Keratinocyte (primary cell): ENCODE data around the gene UTF1. TPM values are rescaled to one million over a fixed set of nuclear protein-coding genes. Genes with fewer than 3 reads are reported as not detected.

Experiments
- DNase-seq: peaks from one replicate; pipeline ENCODE4 v3.0.0-alpha.2; 2011; ENCODE audit warnings: low read depth, missing footprints, low spot score
- FAIRE-seq: peaks from 2 replicates; lab custom pipeline; 2011; peaks lifted over from hg19 to GRCh38; lab: Jason Lieb, UNC
- H2AFZ ChIP-seq: 2 replicates; pipeline ENCODE4 v1.6.0; 2012; ENCODE audit warnings: low read length, control low read depth, inconsistent platforms; ENCODE audit not compliant: control insufficient read depth
- H3K27ac ChIP-seq: 2 replicates; pipeline ENCODE4 v1.5.1; 2011; ENCODE audit warnings: low read length; ENCODE audit not compliant: control insufficient read depth, insufficient read depth
- H3K27me3 ChIP-seq: 3 replicates; pipeline ENCODE4 v1.6.0; 2011; ENCODE audit warnings: low read length; ENCODE audit not compliant: control insufficient read depth, insufficient read depth; ENCODE audit errors: extremely low read depth
- H3K36me3 ChIP-seq, 2 experiments: 2 replicates in 1 of 2; 3 replicates in 1 of 2; pipeline ENCODE4 v1.5.1; 2011; ENCODE audit warnings: low read length in 2 of 2, mild to moderate bottlenecking in 1 of 2; ENCODE audit not compliant: control insufficient read depth in 2 of 2, insufficient read depth in 2 of 2; ENCODE audit errors: extremely low read depth in 1 of 2
- H3K4me1 ChIP-seq: 3 replicates; pipeline ENCODE4 v1.5.1; 2011; ENCODE audit warnings: low read length; ENCODE audit not compliant: control insufficient read depth, insufficient read depth; ENCODE audit errors: extremely low read depth
- H3K4me2 ChIP-seq: 3 replicates; pipeline ENCODE4 v1.6.0; 2011; ENCODE audit warnings: low read depth, low read length; ENCODE audit not compliant: control insufficient read depth, insufficient read depth; ENCODE audit errors: extremely low read depth
- H3K4me3 ChIP-seq, 3 experiments: fragments of 200-600 bp in 1 of 3; sonication (generic) in 1 of 3; 2 replicates in 2 of 3; 3 replicates in 1 of 3; pipeline ENCODE4 v1.5.1; 2011 to 2016; ENCODE audit warnings: low read length in 3 of 3, mild to moderate bottlenecking in 3 of 3, control low read depth in 2 of 3, inconsistent platforms in 1 of 3, low read depth in 1 of 3, mixed read lengths in 1 of 3, mixed run types in 1 of 3, moderate library complexity in 1 of 3; ENCODE audit not compliant: control insufficient read depth in 2 of 3, insufficient read depth in 2 of 3; ENCODE audit errors: extremely low read depth in 1 of 3
- H3K79me2 ChIP-seq: 2 replicates; pipeline ENCODE4 v1.6.0; 2012; ENCODE audit warnings: low read length; ENCODE audit not compliant: control insufficient read depth, insufficient read depth
- H3K9ac ChIP-seq: 3 replicates; pipeline ENCODE4 v1.6.0; 2011; ENCODE audit warnings: low read length; ENCODE audit not compliant: control insufficient read depth, insufficient read depth; ENCODE audit errors: extremely low read depth
- H3K9me1 ChIP-seq: 3 replicates; pipeline ENCODE4 v1.6.0; 2011; ENCODE audit warnings: low read length; ENCODE audit not compliant: control insufficient read depth, insufficient read depth; ENCODE audit errors: extremely low read depth
- H3K9me3 ChIP-seq: 2 replicates; pipeline ENCODE4 v1.5.1; 2012; ENCODE audit warnings: low read depth, low read length; ENCODE audit not compliant: control insufficient read depth
- H4K20me1 ChIP-seq: 3 replicates; pipeline ENCODE4 v1.6.0; 2011; ENCODE audit warnings: low read length; ENCODE audit not compliant: control insufficient read depth, insufficient read depth; ENCODE audit errors: extremely low read depth
- EZH2 ChIP-seq: IDR thresholded peaks from one replicate; pipeline ENCODE4 v1.6.1; 2012; ENCODE audit warnings: inconsistent platforms, mild to moderate bottlenecking, low read length, moderate library complexity
- dilution Hi-C: fragments of 300-500 bp; cut with MboI; formaldehyde crosslinking; loops from one replicate; pipeline ENCODE4 v1.7.0; 2020; ENCODE audit warnings: low sequenced_read_pairs; ENCODE audit not compliant: extremely low pct_ligation_motif_present
- polyA plus RNA-seq, 5 experiments: library from polyadenylated mRNA; depleted of rRNA in 3 of 5; stranded (reverse) in 3 of 5; stranded (forward) in 1 of 5; unstranded in 1 of 5; fragments of >200 nt; gene quantifications; 1 replicate in 1 of 5; 2 replicates in 3 of 5; 3 replicates in 1 of 5; pipeline versions ENCODE4 v1.2.1 to v1.2.3, GENCODE V29; 2011 to 2012; ENCODE audit warnings: missing spikeins in 2 of 5, low read depth in 1 of 5, low replicate concordance in 1 of 5
- TF ChIP-seq, protein P1 (sequence below), 3 experiments: IDR thresholded peaks in 1 of 3; conservative IDR thresholded peaks in 1 of 3; optimal IDR thresholded peaks in 1 of 3; 2 replicates in 2 of 3; 3 replicates in 1 of 3; pipeline versions ENCODE3 to v1.5.1; 2011; ENCODE audit warnings: low read length in 3 of 3, mild to moderate bottlenecking in 3 of 3, moderate library complexity in 2 of 3, control low read depth in 1 of 3, inconsistent platforms in 1 of 3; ENCODE audit not compliant: insufficient read depth in 2 of 3; ENCODE audit errors: extremely low read depth in 1 of 3

The UTF1 gene
- polyA plus RNA-seq, 1 donor (not counting 4 experiments of a cell fraction or from before 2014, with no cell fraction given): not detected

DNA sequence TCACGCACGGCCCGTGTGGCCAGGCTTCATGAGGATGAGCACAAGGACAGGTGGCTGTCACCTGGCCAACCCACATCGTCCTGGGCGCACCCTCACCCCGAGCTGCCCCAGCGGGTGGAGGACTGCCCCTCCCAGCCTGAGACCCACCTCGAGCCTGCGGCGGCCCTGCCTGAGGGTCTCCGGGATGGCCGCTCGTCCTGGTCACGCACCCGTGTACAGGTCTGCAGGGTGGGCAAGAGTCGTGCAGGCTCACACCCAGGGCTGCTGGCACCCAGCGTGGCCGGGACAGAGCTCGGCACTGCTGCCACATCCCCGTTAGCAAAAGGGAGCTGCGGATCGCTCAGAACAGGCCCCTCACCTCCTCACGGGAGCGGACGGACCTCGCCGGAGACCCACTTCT, 14.4 kb upstream of the UTF1 start:
- no peak overlapping the region for H3K27ac ChIP-seq
- no peaks in the 10 kb centered on the region for H3K4me1 ChIP-seq
- no peaks in the 10 kb centered on the region for H3K36me3 ChIP-seq
- H3K9ac ChIP-seq: no peak overlapping the region
- TF ChIP-seq, protein P1, sequence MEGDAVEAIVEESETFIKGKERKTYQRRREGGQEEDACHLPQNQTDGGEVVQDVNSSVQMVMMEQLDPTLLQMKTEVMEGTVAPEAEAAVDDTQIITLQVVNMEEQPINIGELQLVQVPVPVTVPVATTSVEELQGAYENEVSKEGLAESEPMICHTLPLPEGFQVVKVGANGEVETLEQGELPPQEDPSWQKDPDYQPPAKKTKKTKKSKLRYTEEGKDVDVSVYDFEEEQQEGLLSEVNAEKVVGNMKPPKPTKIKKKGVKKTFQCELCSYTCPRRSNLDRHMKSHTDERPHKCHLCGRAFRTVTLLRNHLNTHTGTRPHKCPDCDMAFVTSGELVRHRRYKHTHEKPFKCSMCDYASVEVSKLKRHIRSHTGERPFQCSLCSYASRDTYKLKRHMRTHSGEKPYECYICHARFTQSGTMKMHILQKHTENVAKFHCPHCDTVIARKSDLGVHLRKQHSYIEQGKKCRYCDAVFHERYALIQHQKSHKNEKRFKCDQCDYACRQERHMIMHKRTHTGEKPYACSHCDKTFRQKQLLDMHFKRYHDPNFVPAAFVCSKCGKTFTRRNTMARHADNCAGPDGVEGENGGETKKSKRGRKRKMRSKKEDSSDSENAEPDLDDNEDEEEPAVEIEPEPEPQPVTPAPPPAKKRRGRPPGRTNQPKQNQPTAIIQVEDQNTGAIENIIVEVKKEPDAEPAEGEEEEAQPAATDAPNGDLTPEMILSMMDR (optimal IDR thresholded peaks at IDR 0.05 in 1 of 3, IDR thresholded peaks at IDR 0.05 in 1 of 3, conservative IDR thresholded peaks at IDR 0.05 in 1 of 3; ENCODE audit: extremely low read depth in 1 of 3, insufficient read depth in 2 of 3, low read length in 3 of 3): no peak
- TF ChIP-seq EZH2: no peak
- H3K4me3 ChIP-seq: no peak overlapping the region
- peaks cover 19% of the 10 kb centered on the region for H3K27me3 ChIP-seq
- no peak overlapping the region for H3K4me2 ChIP-seq
- no peaks in the 10 kb centered on the region for H3K79me2 ChIP-seq
- dilution Hi-C loops: no loop called here
- no peaks in the 10 kb centered on the region for H4K20me1 ChIP-seq
- H2AFZ ChIP-seq: no peak overlapping the region
- H3K9me1 ChIP-seq: no peaks in the 10 kb centered on the region
- FAIRE-seq (no peak), DNase-seq (no peak)
- no peaks in the 10 kb centered on the region for H3K9me3 ChIP-seq

DNA sequence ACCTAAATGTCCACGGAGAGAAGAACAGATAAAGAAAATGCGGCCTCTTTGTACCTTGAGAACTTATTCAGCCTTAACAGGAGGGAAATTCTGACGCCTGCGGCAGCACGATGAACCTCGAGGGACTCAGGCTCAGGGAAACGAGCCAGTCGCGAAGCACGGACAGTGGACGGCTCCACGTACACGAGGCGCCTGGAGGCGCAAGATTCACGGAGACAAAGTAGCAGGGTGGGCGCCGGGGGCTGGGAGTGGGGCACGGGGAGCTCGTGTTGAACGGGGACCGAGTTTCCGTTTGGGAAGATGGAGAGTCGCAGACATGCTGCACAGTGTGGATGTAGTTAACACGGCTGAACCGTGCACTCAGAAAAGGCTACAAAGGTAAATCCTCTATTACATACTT, 13.2 kb upstream of the UTF1 start:
- Histone ChIP-seq H3K4me3 (no peak overlapping the region), H3K9me3 (no peaks in the 10 kb centered on the region), H2AFZ (no peak overlapping the region), H4K20me1 (no peaks in the 10 kb centered on the region), H3K79me2 (no peaks in the 10 kb centered on the region), H3K4me1 (no peaks in the 10 kb centered on the region), H3K9me1 (no peaks in the 10 kb centered on the region), H3K36me3 (no peaks in the 10 kb centered on the region), H3K4me2 (no peak overlapping the region), H3K27ac (no peak overlapping the region), H3K27me3 (peaks cover 27% of the 10 kb centered on the region), H3K9ac (no peak overlapping the region)
- no peak for FAIRE-seq
- TF ChIP-seq, protein P1 (optimal IDR thresholded peaks at IDR 0.05 in 1 of 3, IDR thresholded peaks at IDR 0.05 in 1 of 3, conservative IDR thresholded peaks at IDR 0.05 in 1 of 3; ENCODE audit: extremely low read depth in 1 of 3, insufficient read depth in 2 of 3, low read length in 3 of 3): no peak
- no peak for TF ChIP-seq EZH2
- dilution Hi-C loops: no loop called here
- DNase-seq: no peak
